ENCODE data around the gene PGAP3.
A peak's percentile ranks its signal among the peaks of the same experiment; 100 is the strongest.
"Not testable (repeated sequence)": the region's sequence is repeated elsewhere in the genome, so short reads cannot be mapped to it uniquely, and the experiment has no call there.

The PGAP3 gene

DNA sequence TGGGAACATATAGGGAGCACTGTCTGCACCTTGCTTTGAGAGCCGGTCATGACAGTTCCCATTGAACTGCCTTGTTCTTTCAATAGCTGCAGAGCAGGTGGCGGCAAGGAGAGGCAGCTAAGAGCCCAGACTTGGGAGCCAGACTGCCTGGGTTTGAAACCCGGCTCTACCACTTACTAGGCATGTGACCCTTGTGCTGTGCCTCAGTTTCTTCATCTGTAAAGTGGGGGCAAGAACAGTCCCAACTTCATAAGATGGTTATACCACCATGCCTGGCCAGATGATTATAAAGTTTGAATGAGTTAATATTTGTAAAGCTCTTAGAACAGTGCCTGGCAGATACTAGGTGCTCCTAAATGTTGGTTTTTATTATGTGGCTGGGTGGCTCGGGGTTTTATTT is 26.4 kb upstream of the PGAP3 start:
- DNase-seq = no peak

DNA sequence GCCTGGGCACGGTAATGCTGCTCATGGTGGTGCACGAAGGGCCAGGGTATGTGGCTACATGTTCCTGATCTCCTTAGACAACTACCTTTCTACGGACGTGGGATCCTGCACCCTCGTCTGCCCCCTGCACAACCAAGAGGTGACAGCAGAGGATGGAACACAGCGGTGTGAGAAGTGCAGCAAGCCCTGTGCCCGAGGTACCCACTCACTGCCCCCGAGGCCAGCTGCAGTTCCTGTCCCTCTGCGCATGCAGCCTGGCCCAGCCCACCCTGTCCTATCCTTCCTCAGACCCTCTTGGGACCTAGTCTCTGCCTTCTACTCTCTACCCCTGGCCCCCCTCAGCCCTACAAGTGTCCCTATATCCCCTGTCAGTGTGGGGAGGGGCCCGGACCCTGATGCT is 24.0 kb upstream of the PGAP3 start:
- no peak for DNase-seq

DNA sequence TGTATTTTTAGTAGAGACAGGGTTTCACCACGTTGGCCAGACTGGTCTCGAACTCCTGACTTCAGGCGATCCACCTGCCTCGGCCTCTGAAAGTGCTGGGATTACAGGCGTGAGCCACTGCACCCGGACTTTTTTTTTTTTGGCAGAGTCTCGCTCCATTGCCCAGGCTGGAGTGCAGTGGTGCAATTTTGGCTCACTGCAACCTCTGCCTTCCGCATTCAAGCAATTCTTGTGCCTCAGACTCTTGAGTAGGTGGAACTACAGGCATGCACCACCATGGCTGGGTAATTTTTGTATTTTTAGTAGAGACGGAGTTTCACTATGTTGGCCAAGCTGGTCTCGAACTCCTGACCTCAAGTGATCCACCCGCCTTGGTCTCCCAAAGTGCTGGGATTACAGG is 23.2 kb upstream of the PGAP3 start:
- DNase-seq = not testable (repeated sequence)

- DNase-seq = no peak
Measured at GRCh38 chr17:39709998-39710964, 22.4 kb upstream of the PGAP3 start.

DNA sequence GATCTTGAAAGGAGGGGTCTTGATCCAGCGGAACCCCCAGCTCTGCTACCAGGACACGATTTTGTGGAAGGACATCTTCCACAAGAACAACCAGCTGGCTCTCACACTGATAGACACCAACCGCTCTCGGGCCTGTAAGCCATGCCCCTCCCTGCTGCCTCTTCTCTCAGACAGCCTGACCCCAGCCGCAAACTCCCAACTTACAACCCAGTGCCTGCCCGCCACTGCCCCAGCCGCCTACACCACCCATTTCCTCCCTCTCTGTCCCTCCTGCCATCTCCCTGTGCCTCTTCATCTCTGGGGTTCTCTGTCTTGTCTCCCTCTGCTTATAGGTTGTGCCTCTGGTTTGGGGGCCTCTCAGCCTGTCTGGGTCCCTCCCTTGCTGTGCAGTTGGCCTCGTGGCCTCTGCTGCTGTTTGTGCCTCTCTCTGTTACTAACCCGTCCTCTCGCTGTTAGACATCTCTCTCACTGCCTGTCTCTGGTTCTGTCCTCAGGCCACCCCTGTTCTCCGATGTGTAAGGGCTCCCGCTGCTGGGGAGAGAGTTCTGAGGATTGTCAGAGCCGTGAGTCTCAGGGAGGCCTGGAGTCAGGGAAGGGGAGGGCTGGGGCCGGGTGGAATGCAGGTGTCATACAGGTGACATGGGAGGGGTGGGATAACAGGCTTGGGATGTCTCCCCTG is 21.6 kb upstream of the PGAP3 start:
- peak in 1 of 2 donors; percentile 8 for DNase-seq

DNA sequence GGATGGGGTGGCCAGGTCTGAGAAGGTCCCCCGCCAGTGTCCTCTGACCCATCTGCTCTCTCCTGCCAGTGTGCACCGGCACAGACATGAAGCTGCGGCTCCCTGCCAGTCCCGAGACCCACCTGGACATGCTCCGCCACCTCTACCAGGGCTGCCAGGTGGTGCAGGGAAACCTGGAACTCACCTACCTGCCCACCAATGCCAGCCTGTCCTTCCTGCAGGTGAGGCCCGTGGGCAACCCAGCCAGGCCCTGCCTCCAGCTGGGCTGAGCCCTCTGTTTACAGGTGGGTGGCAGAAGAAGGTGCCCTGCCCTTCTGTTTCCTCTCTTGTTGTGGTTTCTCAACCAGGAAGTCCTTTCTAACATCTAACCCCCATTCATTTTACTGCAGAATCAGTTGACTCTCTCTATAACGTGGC is 19.1 kb upstream of the PGAP3 start:
- DNase-seq = peak in 1 of 2 donors; percentile 19

DNA sequence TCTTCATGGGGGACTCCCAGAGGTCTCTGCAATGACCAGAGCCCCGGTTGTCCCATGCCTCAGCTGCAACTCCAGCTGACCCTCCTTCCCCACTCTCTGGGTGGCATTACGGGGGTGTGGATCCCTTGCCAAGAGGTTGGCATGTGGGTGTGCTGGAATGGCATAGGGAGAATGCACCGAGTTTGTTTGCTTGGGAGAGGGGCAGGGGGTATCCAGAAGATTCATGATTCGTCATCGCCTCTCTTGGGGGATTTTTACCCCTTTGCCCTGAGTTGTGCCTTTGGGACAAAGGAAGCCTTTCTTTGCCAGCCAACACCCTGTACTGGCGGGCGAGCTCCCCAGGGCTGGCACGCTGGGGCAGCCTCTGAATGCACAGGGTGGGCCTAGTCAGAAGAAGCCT is 18.5 kb upstream of the PGAP3 start:
- no peak for DNase-seq

DNA sequence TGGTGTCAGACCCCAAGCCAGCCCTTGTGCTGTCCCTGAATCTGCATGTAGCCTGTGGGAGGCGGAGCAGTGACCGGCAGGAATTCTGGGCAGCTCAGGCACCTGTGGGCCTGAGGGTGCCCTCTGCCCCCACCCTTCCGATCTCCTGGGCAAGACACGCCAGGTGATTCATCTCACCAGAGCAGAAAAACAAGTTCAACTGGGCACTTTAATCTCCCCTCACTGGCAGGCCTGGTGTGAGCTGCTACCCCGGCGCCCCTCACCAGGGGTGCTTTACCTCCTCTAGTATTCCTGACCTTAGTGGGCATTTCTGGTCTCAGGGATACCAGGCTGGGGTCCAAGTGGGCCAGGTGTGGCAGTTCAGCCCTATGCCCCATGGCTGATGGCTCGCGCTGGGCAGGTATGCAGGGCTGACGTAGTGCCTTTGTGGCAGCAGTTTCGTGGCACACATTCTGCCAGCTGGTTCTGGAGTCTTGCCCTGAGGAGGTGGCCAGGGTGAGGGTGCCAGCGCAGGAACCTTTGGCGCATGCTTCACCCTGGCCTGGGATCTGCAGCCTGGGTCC is 18.0 kb upstream of the PGAP3 start:
- no peak for DNase-seq

- no peak for DNase-seq
Measured at GRCh38 chr17:39704821-39705551, 17.1 kb upstream of the PGAP3 start.

- no peak for DNase-seq
Measured at GRCh38 chr17:39703913-39704312, 16.1 kb upstream of the PGAP3 start.

DNA sequence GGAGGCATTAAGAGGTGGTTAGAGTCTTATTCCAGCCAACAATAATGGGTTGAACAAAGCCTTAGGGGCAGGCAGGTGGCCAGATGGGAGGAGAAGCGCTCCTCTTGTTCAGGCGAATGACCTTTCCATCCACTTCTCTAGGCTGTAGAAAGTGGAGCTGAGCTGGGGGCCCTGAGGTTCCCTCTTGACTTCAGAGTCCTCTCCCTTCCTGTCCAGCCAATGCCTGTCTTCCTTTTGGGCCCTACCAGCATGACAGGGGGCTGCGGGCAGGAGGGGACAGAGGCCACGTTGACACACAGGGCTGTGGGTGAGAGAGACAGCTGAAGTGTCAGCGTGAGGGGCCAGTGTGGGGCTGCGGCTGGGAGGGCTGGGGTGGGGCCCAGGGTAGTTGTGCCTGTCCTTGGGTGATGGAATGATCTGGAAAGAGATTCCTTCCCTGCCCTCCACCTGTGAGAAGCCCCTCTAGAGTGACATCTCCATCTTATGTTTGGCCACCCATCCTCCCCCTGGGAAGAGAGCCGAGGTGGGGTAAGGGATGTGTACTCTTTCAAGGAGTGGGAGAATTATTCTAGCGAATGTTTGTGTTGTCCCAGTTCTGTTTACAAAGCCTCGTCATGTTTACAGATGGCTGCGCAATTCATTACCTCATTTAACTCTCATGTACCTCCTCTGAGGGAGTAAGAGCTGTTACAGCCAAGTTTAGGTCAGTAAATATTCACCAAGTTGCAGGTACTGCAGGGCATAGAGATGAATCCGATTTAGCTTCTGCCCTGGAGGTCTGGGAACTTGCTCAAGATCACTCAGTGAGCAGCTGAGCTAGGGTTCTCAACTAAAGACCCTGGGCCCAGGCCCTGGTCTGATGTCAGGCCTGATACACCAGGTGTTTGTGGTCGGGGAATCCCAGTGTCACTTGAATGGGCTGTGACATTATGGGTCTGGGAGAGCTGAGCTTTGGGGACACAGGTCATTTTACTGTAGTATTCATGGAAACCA is 15.3 kb upstream of the PGAP3 start:
- no peak for DNase-seq

DNA sequence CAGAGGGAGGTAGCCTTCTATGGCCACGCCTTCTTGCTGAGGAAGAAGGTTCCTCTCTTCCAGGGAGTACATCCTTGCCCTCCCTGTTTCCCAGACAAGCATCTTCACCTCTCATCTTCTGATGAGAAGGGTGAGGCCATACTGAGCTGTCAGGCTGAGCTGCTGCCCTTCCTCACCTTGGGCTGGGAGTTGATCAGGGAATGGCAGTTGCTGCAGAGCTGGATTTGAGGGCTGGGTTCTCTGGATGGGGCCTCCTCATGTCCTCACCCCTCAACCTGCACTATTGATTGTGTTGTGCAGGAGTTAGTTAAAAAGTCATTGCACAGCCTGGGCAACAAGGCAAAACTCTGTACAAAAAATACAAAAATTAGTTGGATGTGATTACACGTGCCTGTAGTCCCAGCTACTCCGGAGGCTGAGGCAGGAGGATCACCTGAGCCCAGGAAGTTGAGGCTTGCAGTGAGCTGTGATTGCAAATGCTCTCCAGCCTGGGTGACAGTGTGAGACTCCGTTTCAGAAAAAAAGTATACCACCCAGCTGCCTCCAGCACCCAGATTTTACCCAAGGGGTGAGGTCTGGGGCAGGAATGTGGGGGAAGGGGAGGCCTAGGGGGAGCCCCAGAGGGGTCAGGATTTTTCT is 14.0 kb upstream of the PGAP3 start:
- no peak for DNase-seq

DNA sequence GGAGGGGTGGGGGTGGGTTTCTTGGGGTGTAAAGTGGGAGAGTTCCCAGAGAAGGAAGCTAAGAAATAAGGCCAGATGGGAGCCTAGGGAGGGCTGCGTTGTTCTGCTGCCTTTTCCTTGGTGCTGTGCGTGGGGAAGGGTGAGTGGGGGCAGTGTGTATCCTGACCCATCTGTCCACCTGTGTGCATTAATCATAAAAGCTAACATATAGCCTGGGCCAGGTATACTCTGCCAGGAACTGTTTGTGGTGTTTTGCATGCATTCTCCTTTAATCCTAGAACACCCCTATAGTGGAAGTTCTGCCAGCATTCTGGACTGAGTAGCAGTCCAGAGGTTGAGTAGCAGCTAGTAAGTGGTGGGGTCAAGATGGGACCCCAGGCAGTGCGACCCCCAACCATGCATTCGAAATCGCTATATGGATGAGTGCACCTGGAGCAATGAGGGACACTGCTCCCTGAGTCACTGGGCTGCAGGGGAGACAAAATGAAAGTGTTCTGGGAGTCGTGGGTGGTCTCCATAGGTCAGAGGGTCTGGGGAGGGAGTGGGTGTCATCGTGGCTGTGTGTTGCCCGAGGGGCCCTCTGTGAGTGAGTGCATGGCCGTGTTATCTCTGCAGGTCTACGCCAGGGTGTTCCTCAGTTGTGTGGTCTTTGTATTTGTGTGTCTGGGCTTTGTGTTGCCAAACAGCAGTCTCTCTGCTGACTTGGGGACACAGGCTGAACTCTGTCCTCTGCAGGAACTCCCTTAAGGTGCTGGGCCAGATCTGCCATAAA is 13.3 kb upstream of the PGAP3 start:
- DNase-seq = no peak

- DNase-seq = no peak
Measured at GRCh38 chr17:39700148-39700987, 12.5 kb upstream of the PGAP3 start.

DNA sequence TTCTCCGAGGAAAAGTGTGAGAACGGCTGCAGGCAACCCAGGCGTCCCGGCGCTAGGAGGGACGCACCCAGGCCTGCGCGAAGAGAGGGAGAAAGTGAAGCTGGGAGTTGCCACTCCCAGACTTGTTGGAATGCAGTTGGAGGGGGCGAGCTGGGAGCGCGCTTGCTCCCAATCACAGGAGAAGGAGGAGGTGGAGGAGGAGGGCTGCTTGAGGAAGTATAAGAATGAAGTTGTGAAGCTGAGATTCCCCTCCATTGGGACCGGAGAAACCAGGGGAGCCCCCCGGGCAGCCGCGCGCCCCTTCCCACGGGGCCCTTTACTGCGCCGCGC is 11.9 kb upstream of the PGAP3 start, which contains the start of gene ERBB2:
Gene ERBB2, plus strand, starts transcription at position 247 of the 330 bp plus-strand sequence. CDS start 175 bp downstream, outside the sequence.
- no peak for DNase-seq

GRCh38 chr17:39699157-39699817 is 11.4 kb upstream of the PGAP3 start:
- not testable (repeated sequence) for DNase-seq

- DNase-seq = no peak
Measured at GRCh38 chr17:39697961-39698360, 10.1 kb upstream of the PGAP3 start.

DNA sequence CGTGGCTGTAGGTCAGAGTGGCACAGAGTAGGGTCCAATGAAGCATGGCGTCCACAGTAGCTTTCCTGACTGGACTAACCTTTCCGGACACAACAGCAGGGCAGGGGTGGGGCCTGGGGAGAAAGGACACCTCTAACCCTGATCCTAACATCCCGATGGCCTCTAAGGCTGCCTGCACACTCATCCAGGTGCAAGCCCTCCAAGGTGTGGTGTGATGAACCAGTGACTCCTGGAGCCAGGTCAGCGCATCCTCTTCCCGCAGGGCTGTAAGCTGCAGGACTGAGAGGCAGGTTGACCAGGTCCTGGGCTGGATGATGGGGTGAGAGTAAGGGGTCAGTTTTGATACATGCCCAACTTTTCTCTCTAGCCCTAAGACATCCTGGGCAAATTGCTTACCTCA is 8.9 kb upstream of the PGAP3 start:
- DNase-seq = no peak

DNA sequence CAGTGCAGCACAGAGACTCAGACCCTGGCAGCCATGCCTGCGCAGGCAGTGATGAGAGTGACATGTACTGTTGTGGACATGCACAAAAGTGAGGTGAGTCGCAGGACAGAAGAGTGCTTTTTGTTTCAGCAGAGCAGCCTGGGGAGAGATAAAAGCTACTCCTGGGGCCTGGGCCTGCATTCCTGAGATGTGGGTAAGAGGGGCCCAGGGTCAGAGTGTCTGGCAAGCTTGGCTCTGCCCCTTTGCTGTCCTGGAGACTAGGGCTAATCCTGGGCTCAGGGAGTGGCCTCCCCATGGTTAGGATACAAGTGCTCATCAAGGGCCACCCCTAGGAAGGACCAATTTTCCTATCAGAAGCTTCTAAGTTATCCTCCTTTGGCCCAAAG is 7.2 kb upstream of the PGAP3 start:
- no peak for DNase-seq
